NCI-H2227 treated with DMSO at 0.1 percent for 48 hours (cell line): Measurements from ENCODE around the gene TCAF1.

Experiments
- DNase-seq: peaks from one replicate; lab custom pipeline; 2025; lab: John Stamatoyannopoulos, UW

Gene TCAF1, protein sequence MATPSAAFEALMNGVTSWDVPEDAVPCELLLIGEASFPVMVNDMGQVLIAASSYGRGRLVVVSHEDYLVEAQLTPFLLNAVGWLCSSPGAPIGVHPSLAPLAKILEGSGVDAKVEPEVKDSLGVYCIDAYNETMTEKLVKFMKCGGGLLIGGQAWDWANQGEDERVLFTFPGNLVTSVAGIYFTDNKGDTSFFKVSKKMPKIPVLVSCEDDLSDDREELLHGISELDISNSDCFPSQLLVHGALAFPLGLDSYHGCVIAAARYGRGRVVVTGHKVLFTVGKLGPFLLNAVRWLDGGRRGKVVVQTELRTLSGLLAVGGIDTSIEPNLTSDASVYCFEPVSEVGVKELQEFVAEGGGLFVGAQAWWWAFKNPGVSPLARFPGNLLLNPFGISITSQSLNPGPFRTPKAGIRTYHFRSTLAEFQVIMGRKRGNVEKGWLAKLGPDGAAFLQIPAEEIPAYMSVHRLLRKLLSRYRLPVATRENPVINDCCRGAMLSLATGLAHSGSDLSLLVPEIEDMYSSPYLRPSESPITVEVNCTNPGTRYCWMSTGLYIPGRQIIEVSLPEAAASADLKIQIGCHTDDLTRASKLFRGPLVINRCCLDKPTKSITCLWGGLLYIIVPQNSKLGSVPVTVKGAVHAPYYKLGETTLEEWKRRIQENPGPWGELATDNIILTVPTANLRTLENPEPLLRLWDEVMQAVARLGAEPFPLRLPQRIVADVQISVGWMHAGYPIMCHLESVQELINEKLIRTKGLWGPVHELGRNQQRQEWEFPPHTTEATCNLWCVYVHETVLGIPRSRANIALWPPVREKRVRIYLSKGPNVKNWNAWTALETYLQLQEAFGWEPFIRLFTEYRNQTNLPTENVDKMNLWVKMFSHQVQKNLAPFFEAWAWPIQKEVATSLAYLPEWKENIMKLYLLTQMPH

GRCh38 chr7:143901668-143902331, at the start of gene TCAF1:
TCAF1 (minus strand) TSS chr7:143902176; CDS start chr7:143876608, 25,568 bp downstream.
- DNase-seq: peak; percentile 96

- no peak for DNase-seq
Observed at GRCh38 chr7:143948733-143949132, 46.8 kb upstream of the TCAF1 start.

GRCh38 chr7:143947111-143947510, 45.1 kb upstream of the TCAF1 start:
- no peak for DNase-seq

DNA sequence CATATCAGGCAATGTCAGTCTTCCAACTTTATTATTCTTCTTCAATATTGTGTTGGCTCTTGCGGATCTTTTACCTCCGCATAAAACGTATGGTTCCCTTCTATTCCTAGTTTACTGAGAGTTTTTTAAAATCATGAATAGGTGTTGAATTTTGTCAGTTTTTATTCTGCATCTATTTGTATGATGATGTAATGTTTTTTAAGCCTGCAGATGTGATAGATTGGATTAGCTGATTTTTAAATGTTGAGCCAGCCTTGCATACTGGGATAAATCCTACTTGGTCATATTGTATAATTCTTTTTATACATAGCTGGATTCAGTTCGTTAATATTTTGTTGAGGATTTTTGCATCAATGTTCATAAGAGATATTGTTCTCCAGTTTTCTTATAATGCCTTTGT, 43.4 kb upstream of the TCAF1 start:
- DNase-seq: no peak

DNA sequence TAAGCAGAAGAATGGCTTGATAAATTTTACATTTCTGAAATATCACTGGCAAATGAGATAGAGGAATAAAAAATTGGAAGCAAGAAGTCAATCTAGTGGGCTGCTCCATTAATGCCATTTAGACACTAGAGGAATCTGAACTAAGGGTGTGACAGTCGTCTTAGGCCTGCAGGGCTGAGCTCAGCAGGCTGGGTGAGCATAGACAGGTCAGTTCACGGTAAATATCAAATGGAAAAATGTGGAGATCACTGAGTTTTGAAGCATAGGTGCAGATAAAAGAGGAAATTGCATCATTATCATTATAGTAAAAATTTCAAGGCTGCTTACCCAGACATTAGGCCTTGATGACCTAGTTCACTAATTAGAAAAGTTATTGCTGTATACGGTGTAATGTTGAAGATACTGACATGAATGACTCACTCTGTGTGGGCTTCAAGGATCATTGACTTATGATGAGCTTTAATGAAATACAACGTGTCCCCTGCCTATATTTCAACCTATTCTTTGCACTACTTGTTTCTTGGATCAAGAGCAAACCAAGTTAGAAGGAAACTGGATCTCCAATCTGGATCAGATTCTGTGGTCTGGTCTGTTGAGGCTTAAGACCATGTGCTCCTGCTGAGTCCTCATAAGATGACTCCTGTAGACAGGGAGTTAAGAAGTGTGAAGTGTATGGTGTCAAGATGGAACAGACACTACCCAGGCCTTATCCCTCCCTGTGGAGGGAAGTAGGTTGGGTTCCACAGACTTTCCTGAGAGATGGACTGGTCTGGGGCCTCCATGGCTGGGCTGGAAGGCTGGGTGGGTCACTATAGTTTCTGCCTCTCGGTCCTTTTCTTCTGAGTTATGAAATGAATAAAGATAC, 36.6 kb upstream of the TCAF1 start:
- DNase-seq: no peak

GRCh38 chr7:143936087-143937009, 34.4 kb upstream of the TCAF1 start:
- DNase-seq: no peak

DNA sequence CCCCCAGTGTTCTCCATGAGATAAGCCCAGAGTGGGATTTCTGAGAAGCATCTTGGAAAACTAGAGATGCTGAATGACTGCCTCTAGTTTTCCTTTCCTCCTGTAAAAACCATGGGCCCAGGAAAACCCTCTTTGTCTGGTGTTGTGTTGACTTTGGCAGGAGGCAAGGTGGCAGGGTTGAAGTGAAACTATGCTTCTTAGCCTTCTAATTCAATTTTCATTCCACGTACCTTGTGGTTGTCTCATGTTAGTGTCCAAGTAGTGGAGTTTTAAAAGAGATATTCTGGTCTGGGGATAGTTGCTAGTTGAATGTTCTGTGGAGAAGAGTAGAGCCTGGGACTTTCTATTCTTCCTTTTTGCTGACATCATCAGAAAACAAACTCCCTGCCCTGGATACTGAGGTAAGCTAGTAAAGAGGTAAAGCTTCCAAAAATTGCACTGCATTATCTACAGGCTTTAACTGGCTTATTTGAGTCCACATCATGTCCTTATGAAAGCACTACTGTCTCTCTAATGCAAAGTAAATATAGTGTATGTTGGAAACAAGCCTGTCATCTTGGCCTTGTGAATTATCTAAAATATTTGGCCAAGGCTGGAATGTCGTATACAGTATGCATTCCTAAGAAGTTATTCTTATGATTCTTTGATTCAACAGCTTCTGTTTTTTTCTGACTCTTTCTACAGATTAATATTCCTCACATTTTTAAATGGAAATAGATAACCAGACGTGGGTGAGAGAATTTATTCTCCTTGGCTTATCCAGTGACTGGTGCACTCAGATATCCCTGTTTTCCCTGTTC, 32.8 kb upstream of the TCAF1 start, which contains the start of gene OR2F2:
Gene OR2F2, plus strand, starts transcription at position 708 of the 800 bp plus-strand sequence. Its CDS starts 0 bp downstream, at position 708.
- DNase-seq: no peak

DNA sequence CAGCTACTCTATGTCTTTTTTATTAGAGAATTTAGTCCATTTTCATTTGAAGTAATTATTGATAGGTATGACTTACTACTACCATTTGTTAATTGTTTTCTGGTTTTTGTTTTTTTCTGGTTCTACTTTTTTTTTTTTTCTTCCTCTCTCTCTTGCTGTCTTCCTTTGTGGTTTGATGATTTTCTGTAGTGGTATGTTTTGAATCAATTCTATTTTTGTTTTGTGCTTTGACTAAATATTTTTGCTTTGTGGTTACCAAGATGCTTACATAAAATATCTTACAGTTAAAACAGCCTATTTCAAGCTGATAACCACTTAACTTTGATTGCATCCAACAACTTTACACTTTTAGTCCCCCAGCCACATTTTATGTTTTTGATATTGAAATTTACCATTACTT, 29.8 kb upstream of the TCAF1 start:
- DNase-seq: no peak

DNA sequence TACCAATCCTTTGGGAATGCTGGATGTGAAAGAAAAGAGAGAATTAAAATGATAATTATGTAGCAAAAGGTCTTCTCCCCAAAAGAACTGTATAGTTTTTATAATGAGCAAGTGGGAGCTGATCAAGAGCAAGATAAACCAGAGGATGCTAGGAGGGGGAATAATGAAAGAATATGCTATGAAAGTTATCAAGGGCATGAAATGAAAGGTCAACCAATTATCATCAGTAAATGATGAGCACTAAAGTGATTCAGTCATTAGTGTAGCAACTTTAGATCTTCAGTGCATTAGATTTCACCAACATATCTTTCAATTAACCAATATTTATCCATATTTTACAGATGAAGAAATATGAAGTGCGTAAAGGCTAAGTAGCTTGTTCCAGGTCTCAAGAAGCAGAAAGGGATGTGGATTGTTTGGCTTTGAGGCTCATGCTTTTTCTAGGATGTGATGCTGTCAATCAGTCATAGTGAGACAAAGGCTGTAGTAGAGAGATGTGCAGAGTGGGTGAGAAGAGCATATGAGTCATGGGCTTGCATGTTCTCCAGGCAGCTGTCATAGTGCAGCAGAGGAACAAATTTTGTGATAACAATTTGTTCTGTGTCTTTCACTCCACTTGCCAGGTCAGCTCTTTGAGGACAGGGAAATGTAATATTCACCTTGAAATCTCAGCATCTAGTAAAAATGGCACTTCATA, 27.4 kb upstream of the TCAF1 start:
- no peak for DNase-seq

GRCh38 chr7:143924851-143925250, 22.9 kb upstream of the TCAF1 start:
- no peak for DNase-seq

DNA sequence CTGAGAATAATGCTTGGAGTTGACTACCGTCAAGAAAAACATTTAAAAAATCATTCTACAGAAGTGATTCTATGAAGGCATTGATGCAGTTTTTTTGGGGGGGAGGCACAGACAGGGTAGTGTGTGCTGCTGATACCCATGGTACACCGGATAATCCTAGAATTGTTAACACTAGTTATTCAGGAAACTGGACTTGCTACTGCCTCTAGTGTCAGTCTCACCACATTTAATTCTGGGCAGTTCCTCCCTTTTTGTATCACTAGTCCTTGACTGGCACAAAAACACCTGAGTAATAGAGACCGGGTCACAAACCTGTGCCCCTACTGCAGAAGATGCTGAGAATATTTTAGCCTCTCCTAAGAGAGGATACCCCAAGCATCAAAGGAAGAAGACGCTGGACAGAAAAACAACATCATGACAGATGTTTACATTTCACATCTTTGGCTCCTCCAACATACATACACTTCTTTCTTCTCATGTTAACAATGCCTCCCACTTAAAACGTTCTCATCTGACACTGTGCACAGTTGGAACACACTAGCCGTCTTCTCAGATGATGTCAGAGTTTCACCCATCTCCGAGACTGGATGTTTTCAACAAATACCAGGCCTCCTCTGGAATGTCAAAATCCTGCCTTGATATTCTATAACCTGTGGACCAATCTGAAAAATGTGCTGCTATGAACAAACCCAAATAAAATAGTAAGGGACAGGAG, 13.1 kb upstream of the TCAF1 start:
- DNase-seq: no peak

DNA sequence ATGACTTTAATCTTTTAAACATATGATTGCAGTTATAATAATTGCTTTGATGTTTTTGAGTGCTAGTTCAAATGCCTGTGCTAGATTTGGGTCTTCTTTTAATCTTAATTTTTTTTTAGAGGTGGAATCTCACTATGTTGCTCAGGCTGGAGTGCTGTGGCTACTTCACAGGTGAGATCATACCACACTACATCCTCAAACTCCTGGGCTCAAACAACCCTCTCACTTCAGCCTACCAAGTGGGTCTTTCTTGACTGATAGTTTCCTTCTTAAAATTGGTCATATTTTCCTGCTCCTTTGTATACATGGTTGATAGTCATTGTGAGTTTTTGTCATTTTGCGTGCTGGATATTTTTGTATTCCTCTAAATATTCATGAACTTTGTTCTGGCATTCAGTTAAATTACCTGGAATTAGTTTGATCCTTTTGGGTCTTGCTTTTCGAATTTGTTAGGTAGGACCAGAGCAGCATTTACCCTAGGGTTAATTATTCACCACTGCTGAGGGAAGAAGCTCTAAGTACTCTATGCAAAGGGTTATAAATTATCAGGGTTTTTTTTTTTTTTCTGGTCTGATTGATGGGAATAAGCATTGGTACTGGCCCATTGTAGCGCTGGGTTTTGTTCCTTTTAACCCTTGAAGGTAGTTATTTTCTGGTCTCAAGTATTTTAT, 12.1 kb upstream of the TCAF1 start:
- no peak for DNase-seq

- no peak for DNase-seq
Observed at GRCh38 chr7:143910473-143911248, 8.7 kb upstream of the TCAF1 start.

DNA sequence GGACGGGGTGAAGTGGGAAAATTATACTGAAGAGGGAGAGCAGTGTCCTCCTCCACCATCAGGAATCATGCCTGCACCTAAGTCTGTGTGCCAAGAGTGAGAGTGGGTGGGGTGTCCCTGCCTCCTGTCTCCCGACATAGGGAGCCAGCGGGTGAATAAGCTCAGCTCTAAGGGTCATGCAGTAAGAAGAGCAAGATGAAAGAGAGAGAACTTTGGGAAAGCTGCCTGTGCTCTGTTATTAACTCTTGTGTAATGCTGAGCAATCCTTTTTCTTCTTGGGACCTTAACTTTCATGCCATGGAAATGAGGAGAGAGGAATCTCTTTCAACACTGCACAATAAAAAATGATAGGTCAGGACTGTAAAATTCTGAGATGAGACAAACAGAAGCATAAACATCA, 7.9 kb upstream of the TCAF1 start:
- DNase-seq: no peak

GRCh38 chr7:143908120-143908519, 6.1 kb upstream of the TCAF1 start:
- DNase-seq: no peak

DNA sequence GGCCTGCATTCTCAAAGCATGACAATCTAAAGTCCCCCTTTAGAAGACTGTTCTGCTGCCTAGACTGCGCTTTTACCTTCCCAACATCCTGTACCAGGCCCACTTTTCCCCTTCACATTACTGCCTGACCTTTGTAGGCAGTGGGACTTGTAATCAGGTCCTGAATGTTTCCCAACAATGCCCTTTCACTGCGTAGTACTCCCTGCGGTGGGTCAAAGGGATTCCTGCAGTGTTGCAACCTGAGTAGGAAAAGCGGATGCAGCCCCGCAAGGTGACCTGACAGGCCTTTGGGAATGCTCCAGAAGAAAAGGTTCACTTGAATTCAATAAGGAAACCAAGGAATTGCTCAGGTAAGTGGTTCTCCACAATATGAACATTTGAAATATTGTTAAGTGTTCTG, 4.9 kb upstream of the TCAF1 start:
- no peak for DNase-seq

DNA sequence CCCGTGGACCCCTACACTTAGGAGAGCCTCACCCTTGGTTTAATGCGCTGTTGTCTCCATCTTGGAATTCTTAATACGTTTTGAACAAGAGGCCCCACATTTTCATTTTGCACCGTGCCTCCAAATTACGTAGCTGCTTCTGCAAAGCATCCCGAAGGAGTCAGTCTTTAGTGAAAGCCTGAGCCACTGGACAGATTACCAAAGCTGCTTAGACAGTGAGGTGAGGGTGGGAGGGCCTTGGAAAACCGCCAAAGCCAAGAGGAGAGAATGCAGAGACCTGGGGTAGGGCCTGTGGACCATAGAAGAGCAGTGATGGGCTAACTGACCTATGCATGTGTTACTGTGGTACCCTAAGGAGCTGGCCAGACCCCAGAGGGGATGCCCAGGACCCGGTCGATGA, 4.2 kb upstream of the TCAF1 start:
- no peak for DNase-seq
